PFSK-1 (cell line): ENCODE measurements around the gene CORO2A.

Experiments
- FOXP2 ChIP-seq: optimal IDR thresholded peaks from 2 replicates; pipeline ENCODE3; 2011; ENCODE audit warnings: borderline replicate concordance, control low read depth, inconsistent platforms; ENCODE audit not compliant: insufficient read depth; ENCODE audit errors: extremely low read length, extremely low read depth
- SIN3A ChIP-seq: IDR thresholded peaks from 2 replicates; pipeline ENCODE4 v1.6.1; 2012; ENCODE audit warnings: mild to moderate bottlenecking, low read length, moderate library complexity, borderline replicate concordance; ENCODE audit not compliant: insufficient read depth
- TAF1 ChIP-seq: IDR thresholded peaks from 2 replicates; pipeline ENCODE4 v1.6.1; 2012; ENCODE audit warnings: low read length, control low read depth, borderline replicate concordance; ENCODE audit not compliant: insufficient read depth

DNA sequence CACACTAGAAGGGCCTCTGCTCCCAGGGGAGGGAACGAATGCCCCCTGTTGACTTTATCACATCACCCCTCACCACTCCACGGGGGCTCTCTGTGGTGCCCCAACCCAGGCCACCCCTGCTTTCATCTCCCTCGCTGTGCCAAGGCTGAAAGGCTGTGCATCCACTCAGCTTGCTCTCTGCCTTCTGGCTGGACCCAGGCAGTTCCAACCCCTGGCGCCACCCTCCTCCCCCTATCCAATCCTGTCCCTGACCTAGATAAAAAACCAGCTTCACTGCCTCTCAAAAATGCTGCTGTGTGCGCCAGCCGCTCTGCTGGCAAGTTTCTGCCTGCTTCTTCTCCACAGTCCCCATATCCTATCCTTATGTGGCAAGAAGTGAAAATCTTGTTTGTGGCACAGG is 22.4 kb upstream of the CORO2A start:
- TF ChIP-seq FOXP2 (no peak), TAF1 (no peak), SIN3A (no peak)
